ENCODE results near the gene ERFL.
"Not testable (repeated sequence)": the region's sequence is repeated elsewhere in the genome, so short reads cannot be mapped to it uniquely, and the experiment has no call there.

ERFL gene

GRCh38 chr19:41880329-41880708 lies 47.9 kb downstream of the ERFL start:
- no peak overlapping the region for H3K27ac ChIP-seq
- TF ChIP-seq CTCF (conservative IDR thresholded peaks at IDR 0.05) (no peak), ZFX (IDR thresholded peaks at IDR 0.05) (no peak)

GRCh38 chr19:41879670-41880328 lies 48.5 kb downstream of the ERFL start:
- no peak overlapping the region for H3K27ac ChIP-seq
- TF ChIP-seq CTCF (conservative IDR thresholded peaks at IDR 0.05) (no peak), ZFX (IDR thresholded peaks at IDR 0.05) (no peak)

GRCh38 chr19:41879080-41879479 lies 49.2 kb downstream of the ERFL start:
- no peak for TF ChIP-seq CTCF (conservative IDR thresholded peaks at IDR 0.05)
- H3K27ac ChIP-seq = no peak overlapping the region

GRCh38 chr19:41877916-41878905 lies 50.0 kb downstream of the ERFL start:
- H3K27ac ChIP-seq = no peak overlapping the region
- TF ChIP-seq CTCF (conservative IDR thresholded peaks at IDR 0.05) (no peak), ZFX (IDR thresholded peaks at IDR 0.05) (no peak)

- TF ChIP-seq ZFX (IDR thresholded peaks at IDR 0.05) (no peak), CTCF (conservative IDR thresholded peaks at IDR 0.05) (no peak)
- no peak within 1 kb of the TSS for H3K27ac ChIP-seq
These were observed 51.1 kb downstream of the ERFL start, which contains the start of gene CD79A for GRCh38 chr19:41876847-41877832. Gene CD79A, plus strand, starts transcription at chr19:41877279. Its CDS starts 26 bp downstream, at chr19:41877305.

GRCh38 chr19:41875973-41876372 lies 52.3 kb downstream of the ERFL start:
- not testable (repeated sequence) for H3K27ac ChIP-seq
